ENCODE data around the gene ADAM23. TPM values are rescaled to one million over a fixed set of nuclear protein-coding genes. Genes with fewer than 3 reads are reported as not detected.

The ADAM23 gene
- total RNA-seq, 1 donor = under 0.01 TPM

- H3K27me3 ChIP-seq (ENCODE audit: insufficient read depth, low read length) = no peaks in the 10 kb centered on the region
- H4K20me1 ChIP-seq (ENCODE audit: insufficient read depth, low read length) = no peaks in the 10 kb centered on the region
- no peak for TF ChIP-seq CTCF (IDR thresholded peaks at IDR 0.05; ENCODE audit: extremely low read depth, low read depth, low read length)
- H3K4me3 ChIP-seq (ENCODE audit: insufficient read depth, low read length) = no peak overlapping the region
- no peaks in the 10 kb centered on the region for H3K36me3 ChIP-seq (ENCODE audit: insufficient read depth, low read length)
- no peak overlapping the region for H2AFZ ChIP-seq (ENCODE audit: low read length)
- no peaks in the 10 kb centered on the region for H3K9me3 ChIP-seq (ENCODE audit: low read depth, low read length)
- H3K27ac ChIP-seq (ENCODE audit: low read depth, low read length) = no peak overlapping the region
- no peaks in the 10 kb centered on the region for H3K4me1 ChIP-seq (ENCODE audit: insufficient read depth, low read length)
- H3K79me2 ChIP-seq (ENCODE audit: insufficient read depth, low read length) = no peaks in the 10 kb centered on the region
- H3K4me2 ChIP-seq (ENCODE audit: insufficient read depth, low read length) = no peak overlapping the region
- DNase-seq (ENCODE audit: insufficient read length, low spot score, missing footprints) = no peak
Measured at GRCh38 chr2:206603243-206603642, 159.9 kb downstream of the ADAM23 start.

DNA sequence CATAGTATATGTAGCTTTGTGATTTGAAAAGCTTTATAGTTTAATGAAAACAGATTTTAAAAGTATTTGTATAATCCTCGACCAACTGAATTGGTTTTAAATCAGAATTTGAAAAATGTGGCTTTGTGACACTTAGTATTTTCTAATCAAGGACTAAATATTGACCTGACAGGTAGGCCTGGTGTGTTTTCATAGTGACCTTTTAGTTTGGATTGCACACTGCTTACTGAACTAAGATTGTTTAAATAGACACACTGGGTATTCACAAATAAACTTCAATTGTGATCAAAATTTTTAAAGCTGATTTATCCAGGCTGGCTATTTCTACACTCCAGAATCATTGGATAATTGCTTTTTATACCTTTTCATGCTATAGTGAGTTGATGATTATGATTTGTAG lies 167.1 kb downstream of the ADAM23 start:
- no peaks in the 10 kb centered on the region for H3K4me1 ChIP-seq (ENCODE audit: insufficient read depth, low read length)
- H2AFZ ChIP-seq (ENCODE audit: low read length) = no peak overlapping the region
- H4K20me1 ChIP-seq (ENCODE audit: insufficient read depth, low read length) = no peaks in the 10 kb centered on the region
- no peaks in the 10 kb centered on the region for H3K27me3 ChIP-seq (ENCODE audit: insufficient read depth, low read length)
- no peak overlapping the region for H3K4me2 ChIP-seq (ENCODE audit: insufficient read depth, low read length)
- no peaks in the 10 kb centered on the region for H3K79me2 ChIP-seq (ENCODE audit: insufficient read depth, low read length)
- H3K4me3 ChIP-seq (ENCODE audit: insufficient read depth, low read length) = no peak overlapping the region
- H3K36me3 ChIP-seq (ENCODE audit: insufficient read depth, low read length) = no peaks in the 10 kb centered on the region
- TF ChIP-seq CTCF (IDR thresholded peaks at IDR 0.05; ENCODE audit: extremely low read depth, low read depth, low read length) = no peak
- no peak overlapping the region for H3K27ac ChIP-seq (ENCODE audit: low read depth, low read length)
- no peaks in the 10 kb centered on the region for H3K9me3 ChIP-seq (ENCODE audit: low read depth, low read length)
- no peak for DNase-seq (ENCODE audit: insufficient read length, low spot score, missing footprints)

DNA sequence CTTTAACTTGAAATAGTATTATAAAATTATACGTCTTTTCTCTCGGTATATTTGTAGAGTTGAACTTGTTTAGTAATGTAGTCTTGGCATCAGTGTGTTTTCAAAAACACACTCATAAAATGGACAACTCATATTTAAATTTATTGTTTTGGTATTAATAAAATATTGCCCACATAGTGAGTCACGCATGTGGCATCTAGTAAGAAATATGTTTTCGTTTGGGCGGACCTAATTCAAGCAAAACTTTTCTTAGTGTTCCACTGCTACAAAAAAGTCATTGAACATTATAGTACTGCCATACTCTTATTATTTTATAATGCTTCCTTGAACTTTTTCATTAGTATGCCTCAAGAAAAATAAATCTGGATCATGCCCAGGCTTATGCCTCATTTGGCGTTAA lies 167.9 kb downstream of the ADAM23 start:
- DNase-seq (ENCODE audit: insufficient read length, low spot score, missing footprints) = no peak
- no peak overlapping the region for H3K4me2 ChIP-seq (ENCODE audit: insufficient read depth, low read length)

DNA sequence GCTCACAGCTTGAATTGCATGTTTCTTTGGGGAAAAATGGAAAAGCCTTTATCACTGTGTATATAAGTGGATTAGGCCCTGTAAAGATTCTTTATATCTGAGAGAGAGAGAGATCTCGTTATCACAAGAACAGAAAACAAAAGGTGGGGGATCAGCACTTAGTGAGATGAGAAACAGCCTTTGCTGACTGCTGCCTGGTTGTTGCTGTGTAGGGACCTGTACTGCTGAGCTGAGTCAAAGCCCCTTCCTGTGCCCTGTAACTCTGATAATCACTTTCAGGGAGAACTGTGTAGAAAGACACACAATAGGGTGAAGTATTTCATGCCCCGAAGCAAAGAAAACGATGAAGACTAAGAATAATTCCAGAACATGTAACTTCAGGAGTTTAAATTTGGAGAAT lies 168.4 kb downstream of the ADAM23 start:
- H3K9me3 ChIP-seq (ENCODE audit: low read depth, low read length) = no peaks in the 10 kb centered on the region
- H3K27ac ChIP-seq (ENCODE audit: low read depth, low read length) = no peak overlapping the region
- no peaks in the 10 kb centered on the region for H3K36me3 ChIP-seq (ENCODE audit: insufficient read depth, low read length)
- no peaks in the 10 kb centered on the region for H4K20me1 ChIP-seq (ENCODE audit: insufficient read depth, low read length)
- H3K4me2 ChIP-seq (ENCODE audit: insufficient read depth, low read length) = no peak overlapping the region
- no peak overlapping the region for H2AFZ ChIP-seq (ENCODE audit: low read length)
- H3K4me1 ChIP-seq (ENCODE audit: insufficient read depth, low read length) = no peaks in the 10 kb centered on the region
- no peak for DNase-seq (ENCODE audit: insufficient read length, low spot score, missing footprints)
- H3K79me2 ChIP-seq (ENCODE audit: insufficient read depth, low read length) = no peaks in the 10 kb centered on the region
- H3K27me3 ChIP-seq (ENCODE audit: insufficient read depth, low read length) = no peaks in the 10 kb centered on the region
- H3K4me3 ChIP-seq (ENCODE audit: insufficient read depth, low read length) = no peak overlapping the region
- TF ChIP-seq CTCF (IDR thresholded peaks at IDR 0.05; ENCODE audit: extremely low read depth, low read depth, low read length) = no peak

More for the DNA sequence above, 167.9 kb downstream of the ADAM23 start:
- no peak overlapping the region for H3K4me3 ChIP-seq (ENCODE audit: insufficient read depth, low read length)
- no peaks in the 10 kb centered on the region for H3K79me2 ChIP-seq (ENCODE audit: insufficient read depth, low read length)
- H2AFZ ChIP-seq (ENCODE audit: low read length) = no peak overlapping the region
- H3K27me3 ChIP-seq (ENCODE audit: insufficient read depth, low read length) = no peaks in the 10 kb centered on the region
- no peaks in the 10 kb centered on the region for H4K20me1 ChIP-seq (ENCODE audit: insufficient read depth, low read length)
- no peaks in the 10 kb centered on the region for H3K4me1 ChIP-seq (ENCODE audit: insufficient read depth, low read length)
- no peak overlapping the region for H3K27ac ChIP-seq (ENCODE audit: low read depth, low read length)
- no peaks in the 10 kb centered on the region for H3K9me3 ChIP-seq (ENCODE audit: low read depth, low read length)
- no peak for TF ChIP-seq CTCF (IDR thresholded peaks at IDR 0.05; ENCODE audit: extremely low read depth, low read depth, low read length)
- no peaks in the 10 kb centered on the region for H3K36me3 ChIP-seq (ENCODE audit: insufficient read depth, low read length)
